NCI-H748 treated with DMSO at 0.1 percent for 48 hours (cell line): Measurements from ENCODE around the gene DCST2.

ENCODE experiments used
- DNase-seq: peaks from one replicate; lab custom pipeline; 2025; lab: John Stamatoyannopoulos, UW

The DCST2 gene

GRCh38 chr1:155049651-155050559 is 16.3 kb upstream of the DCST2 start:
- DNase-seq = no peak

DNA sequence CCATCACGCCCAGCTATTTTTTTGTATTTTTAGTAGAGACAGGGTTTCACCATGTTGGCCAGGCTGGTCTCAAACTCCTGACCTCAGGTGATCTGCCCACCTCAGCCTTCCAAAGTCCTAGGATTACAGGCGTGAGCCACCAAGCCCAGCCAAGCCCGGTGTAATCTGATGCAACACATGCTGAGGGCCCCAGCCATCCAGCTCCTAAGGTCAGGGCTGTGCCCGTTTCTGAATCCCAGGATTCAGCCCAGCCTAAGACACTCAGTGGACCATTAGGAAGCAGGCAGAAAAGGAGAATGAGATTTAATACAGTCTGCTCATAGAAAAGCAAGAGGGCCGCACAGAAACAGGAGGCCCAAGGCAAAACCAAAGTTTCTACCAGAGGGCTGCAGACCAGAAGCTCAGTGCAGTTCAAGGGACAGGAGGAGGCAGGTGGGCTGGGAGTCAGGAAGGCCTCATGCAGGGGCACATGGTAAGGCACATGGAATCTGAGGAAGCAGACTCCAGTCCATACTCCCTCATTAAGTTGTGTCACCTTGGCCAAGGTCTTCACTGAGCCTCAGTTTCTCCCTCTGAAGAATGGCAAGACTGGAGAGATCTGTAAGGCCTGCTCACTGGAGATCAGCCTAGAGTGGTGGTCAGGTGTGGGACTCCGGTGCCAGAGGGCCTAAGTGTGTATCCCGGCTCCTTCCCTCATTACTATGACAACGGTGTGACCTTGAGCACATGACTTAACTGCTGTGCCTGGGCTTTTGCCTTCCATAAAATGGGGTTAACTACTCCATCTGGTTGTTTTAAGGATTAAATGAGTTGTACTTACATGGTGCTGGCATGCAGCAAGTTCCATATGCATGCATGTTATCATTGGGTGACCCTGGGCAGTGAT is 15.1 kb upstream of the DCST2 start:
- DNase-seq = no peak

- DNase-seq = peak; percentile 17
Measured at GRCh38 chr1:155044812-155045657, 11.5 kb upstream of the DCST2 start.

GRCh38 chr1:155044365-155044764 is 10.8 kb upstream of the DCST2 start:
- DNase-seq = no peak

DNA sequence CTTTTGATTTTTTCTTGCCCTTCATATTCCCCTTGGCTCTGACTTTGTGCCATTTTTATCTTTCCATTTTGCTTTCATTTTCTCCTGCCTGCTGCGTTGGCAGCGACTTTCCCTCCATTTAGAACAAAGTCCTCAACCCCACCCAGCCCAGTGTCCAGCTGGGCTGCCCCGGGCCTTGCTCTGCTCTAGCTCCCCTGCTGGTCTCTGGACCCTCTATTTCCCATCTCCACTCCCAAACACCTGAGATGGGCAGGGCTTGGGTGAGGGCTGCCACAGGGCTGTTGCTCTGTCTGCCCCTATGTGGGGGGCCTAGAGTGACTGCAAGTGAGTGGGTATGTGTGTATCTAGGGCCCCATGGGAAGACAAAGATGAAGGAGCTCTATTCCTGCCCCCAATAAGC is 10.2 kb upstream of the DCST2 start:
- no peak for DNase-seq

DNA sequence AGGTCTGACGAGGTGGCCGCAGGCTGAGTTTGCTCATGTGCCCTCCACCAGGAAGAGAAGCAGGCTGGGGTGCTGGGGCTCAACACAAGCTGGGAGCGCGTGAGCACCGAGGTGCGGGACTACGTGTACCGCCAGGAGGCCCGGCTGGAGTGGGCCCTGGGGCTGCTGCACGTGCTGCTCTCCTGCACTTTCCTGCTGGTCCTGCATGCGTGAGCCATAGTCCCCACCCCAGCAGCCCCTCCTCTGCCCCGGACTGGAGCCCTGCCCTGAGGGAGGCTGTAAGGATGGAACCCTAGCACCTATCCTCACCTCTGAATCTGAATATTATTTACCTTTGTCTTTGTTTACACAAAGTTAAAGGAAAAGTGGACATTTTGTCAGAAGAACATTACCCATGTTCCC is 9.7 kb upstream of the DCST2 start:
- no peak for DNase-seq

DNA sequence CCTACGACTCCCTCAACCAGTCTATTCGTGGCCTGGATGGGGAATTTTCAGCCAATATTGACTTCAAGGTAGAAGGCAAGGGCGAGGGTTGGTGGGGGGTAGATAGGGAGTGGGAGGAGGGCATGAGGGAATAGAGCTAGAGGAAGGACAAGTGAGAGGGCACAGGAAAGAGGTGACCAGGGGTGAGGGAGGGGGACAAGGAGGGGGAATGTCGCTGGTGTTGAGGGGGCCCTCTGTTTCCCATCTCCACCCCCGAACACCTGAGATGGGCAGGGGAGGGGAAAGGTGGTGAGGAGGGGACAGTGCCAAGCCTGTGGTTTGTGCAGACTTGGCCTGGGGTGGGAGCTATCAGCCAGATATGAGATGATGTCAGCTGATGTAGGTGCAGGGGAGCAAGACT is 9.2 kb upstream of the DCST2 start:
- no peak for DNase-seq

DNA sequence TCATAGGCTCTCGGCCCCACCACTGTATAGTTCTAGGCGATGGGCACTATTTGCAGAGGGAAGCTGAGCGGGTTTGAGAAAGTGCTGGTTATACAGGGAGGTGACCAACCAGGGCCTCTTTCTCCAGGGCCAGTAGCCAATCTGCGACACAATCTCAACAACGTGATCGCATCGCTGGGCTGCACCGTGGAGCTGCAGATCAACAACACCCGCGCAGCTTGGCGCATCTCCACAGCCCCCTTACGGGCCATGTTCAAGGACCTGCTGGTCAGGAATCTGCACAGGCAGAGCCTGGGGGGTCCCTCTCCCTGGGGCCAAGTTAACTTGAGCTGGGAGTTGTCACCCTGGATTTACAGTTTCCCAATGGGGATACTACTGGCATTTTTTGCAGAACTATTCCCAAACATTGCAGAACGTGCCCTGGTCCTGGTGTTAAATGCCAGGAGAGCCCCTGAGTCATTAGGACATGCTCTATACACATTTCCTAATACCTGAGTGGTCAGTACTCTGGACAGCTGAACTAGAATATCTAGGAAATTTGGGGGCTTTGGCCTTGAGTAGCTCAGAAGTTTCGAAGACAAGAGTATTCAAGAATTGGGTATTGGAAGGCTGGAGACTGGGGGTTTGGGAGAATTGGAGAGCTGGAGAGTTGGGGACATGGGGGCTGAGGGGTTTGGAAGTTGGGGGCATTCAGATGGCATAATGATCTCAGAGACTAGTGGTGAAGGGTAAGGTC is 6.9 kb upstream of the DCST2 start:
- no peak for DNase-seq

GRCh38 chr1:155039308-155039669 is 5.7 kb upstream of the DCST2 start:
- DNase-seq = no peak

DNA sequence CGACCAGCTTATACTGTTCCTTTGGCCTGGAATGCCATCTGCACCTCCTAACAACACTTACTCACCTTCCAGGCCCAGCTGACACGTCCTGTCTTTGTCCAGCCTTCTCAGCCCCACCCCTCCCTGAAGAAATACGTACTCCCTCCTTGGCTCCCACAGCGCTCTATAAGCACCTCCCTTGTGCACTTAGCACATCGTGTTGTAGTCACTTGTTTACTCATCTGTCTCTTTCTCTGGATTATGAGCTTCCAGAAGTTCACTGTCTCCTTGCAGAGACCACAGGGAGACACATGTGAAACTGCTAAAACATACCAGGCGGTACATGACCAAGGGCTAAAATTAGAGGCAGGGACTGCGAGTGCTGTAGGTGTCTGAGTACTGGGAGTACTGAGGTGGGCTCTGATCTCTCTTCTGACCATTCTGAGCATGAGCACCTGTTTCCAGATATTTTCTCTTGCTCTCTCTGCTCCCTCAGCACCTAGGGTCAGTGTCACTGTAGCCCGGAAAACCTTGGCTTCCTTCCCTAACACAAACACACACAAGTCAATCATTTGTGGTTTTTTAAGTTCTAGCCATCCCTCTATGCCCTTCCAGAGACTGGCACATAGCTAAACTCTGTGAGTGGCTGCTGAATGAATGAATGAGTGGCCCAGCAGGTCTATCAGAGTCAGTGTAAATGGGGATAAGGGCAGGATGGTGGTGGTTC is 5.2 kb upstream of the DCST2 start:
- DNase-seq = no peak

- no peak for DNase-seq
Measured at GRCh38 chr1:155037851-155038441, 4.4 kb upstream of the DCST2 start.

DNA sequence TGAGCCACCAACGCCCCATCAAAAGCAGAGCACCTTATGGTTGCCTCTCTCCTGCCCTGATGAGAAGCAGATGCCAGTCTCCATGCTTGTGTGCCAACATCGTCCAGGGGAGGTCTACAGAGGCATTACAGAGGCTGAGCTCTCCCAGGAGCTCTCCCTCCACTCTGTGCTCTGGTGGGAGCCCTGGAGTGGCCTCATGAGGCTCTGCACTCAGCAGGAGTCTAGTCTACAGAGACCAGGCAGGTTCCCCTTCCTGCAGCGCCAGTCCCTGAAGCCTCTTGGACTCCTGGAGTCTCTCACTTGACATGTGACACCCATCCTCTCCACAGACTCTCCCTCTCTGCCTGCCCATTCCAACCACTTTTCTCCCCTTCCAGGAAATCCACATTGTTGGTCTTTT is 3.5 kb upstream of the DCST2 start:
- DNase-seq = no peak

DNA sequence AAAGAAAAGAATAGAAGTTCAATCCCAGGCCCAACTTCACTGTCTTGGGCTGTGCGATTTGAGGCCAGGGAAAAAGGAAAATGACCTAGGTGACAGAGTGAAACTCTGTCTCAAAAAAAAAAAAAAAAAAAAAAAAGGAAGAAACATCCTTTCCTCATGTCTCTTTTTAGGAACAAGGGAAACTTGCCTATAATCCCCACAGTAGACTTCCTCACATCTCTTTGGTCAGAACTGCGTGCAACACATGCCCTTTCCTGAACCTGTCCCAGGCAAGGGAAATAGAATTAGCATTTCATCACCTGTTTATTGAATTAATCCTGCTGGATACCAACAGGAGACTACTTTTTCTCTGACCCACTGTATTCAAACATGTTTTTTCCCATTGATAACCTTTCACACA is 2.4 kb upstream of the DCST2 start:
- DNase-seq = no peak

- no peak for DNase-seq
Measured at GRCh38 chr1:155034318-155035208, 982 bp upstream of the DCST2 start.

DNA sequence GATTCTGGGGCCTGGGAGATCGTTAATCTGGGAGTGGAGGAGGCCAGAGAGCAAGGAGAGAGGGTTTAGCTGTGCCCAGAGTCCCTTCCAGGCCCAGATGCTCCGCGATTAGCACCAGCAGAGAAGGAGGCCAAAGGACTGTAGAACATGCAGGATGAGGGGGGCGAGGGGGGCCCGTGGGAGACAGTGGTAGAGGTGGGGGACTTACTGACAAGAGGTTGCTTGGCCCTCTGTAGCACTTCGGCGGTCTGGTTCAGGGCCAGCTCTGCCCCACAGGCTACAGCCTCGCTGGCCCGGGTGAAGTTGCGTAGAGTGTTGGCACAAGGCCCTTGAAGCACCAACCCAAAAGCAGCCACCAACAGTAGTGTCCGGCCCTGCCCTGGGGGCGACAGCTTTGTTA is 695 bp downstream of the DCST2 start:
- DNase-seq = no peak

GRCh38 chr1:155030899-155031298 is 2.7 kb downstream of the DCST2 start:
- no peak for DNase-seq

- DNase-seq = no peak
Measured at GRCh38 chr1:155030243-155030795, 3.3 kb downstream of the DCST2 start.

- DNase-seq = no peak
Measured at GRCh38 chr1:155029513-155030242, 3.9 kb downstream of the DCST2 start.
